Motor neuron (in vitro differentiated cells): ENCODE data around the gene CDC42BPB. TPM values are rescaled to one million over a fixed set of nuclear protein-coding genes. Genes with fewer than 3 reads are reported as not detected.

Experiments used
- ATAC-seq, 8 experiments: fragments of 200-7000 bp; cut with Tn5 transposase; replicated peaks in 6 of 8; 2 replicates each; pipeline ENCODE4 v1.8.0; 2021; ENCODE audit warnings: mild to moderate bottlenecking in 8 of 8, moderate library complexity in 8 of 8
- H3K27ac ChIP-seq, 2 donors: fragments of 250-450 bp; sonication (Bioruptor Pico); 2 replicates each; pipeline ENCODE4 v1.9.0; 2021; ENCODE audit warnings: antibody characterized with exemption in 2 of 2, mild to moderate bottlenecking in 2 of 2, moderate library complexity in 1 of 2
- H3K4me1 ChIP-seq, 2 donors: fragments of 250-450 bp; sonication (Bioruptor Pico); replicated peaks in 1 of 2; 2 replicates each; pipeline ENCODE4 v1.6.1; 2021; ENCODE audit warnings: antibody characterized with exemption in 2 of 2, mild to moderate bottlenecking in 2 of 2, moderate library complexity in 1 of 2
- H3K4me3 ChIP-seq, 5 donors: fragments of 250-450 bp; sonication (Bioruptor Pico); 2 replicates each; pipeline ENCODE4 v1.9.0; 2021; ENCODE audit warnings: antibody characterized with exemption in 5 of 5, mild to moderate bottlenecking in 5 of 5, moderate library complexity in 4 of 5
- WGBS, 10 experiments: fragments of 450-650 bp; shearing (Covaris generic); methylation state at CpG; one replicate each; pipeline ENCODE4 v1.0.0; 2022; 5-methylcytosine and 5-hydroxymethylcytosine counted together
- in situ Hi-C, 9 experiments: fragments of 400-800 bp; cut with MboI; loops; one replicate each; pipeline ENCODE4 v1.15.0; 2021; ENCODE audit warnings: low sequenced_read_pairs in 9 of 9, low pct_unique_long_range_greater_than_20kb in 2 of 9; ENCODE audit not compliant: unreplicated experiment in 9 of 9
- total RNA-seq, 8 experiments: library from RNA; unstranded; fragments of 300-600 nt; gene quantifications; 2 replicates each; pipeline versions ENCODE4 v1.2.3 to v1.2.4, GENCODE V29; 2022

Gene CDC42BPB
- total RNA-seq, 8 experiments from 2014 or later = 36.9 to 102 (median 56.4) TPM

- Histone ChIP-seq H3K4me1 (peaks cover 8 to 19% of the 10 kb centered on the region in 2 donors), H3K27ac (no peak overlapping the region), H3K4me3 (no peak overlapping the region)
- in situ Hi-C loops = loop anchor here in 8 of 9 experiments (10.0 to 25.0 kb wide), 2 partner anchors 195 to 198 kb away; no protein-coding TSS in a partner anchor
- ATAC-seq = no peak
- 60 to 100% (median 73%) methylated on average over 1 to 5 of the region's 28 CpGs; no CpG with 5 or more reads in 6 of the 10 experiments for WGBS, 10 experiments
Observed at GRCh38 chr14:103089386-103090335, 32.3 kb upstream of the CDC42BPB start.

GRCh38 chr14:103088921-103089320 is 31.6 kb upstream of the CDC42BPB start:
- in situ Hi-C loops = loop anchor here in 8 of 9 experiments (10.0 to 25.0 kb wide), 2 partner anchors 196 to 198 kb away; no protein-coding TSS in a partner anchor
- Histone ChIP-seq H3K27ac (no peak overlapping the region), H3K4me3 (no peak overlapping the region), H3K4me1 (peaks cover 8 to 16% of the 10 kb centered on the region in 2 donors)
- WGBS, 10 experiments = 67 to 73% methylated on average over 2 of the region's 6 CpGs; no CpG with 5 or more reads in 8 of the 10 experiments
- no peak for ATAC-seq

GRCh38 chr14:103087343-103087835 is 30.0 kb upstream of the CDC42BPB start:
- no peak overlapping the region for H3K4me3 ChIP-seq
- WGBS, 10 experiments = 76% methylated on average over 5 of the region's 13 CpGs; no CpG with 5 or more reads in 9 of the 10 experiments
- H3K27ac ChIP-seq = no peak overlapping the region
- ATAC-seq = peak in 5 of 8 experiments; percentile 45 to 82 (median 74)
- H3K4me1 ChIP-seq = peaks cover 8 to 14% of the 10 kb centered on the region in 2 donors
- in situ Hi-C loops = loop anchor here in 8 of 9 experiments (10.0 to 25.0 kb wide), 2 partner anchors 197 to 200 kb away; no protein-coding TSS in a partner anchor

- no peak overlapping the region for H3K4me3 ChIP-seq
- H3K27ac ChIP-seq = no peak overlapping the region
- in situ Hi-C loops = loop anchor here in 8 of 9 experiments (10.0 to 25.0 kb wide), 2 partner anchors 198 to 200 kb away; no protein-coding TSS in a partner anchor
Observed at GRCh38 chr14:103086771-103087342, 29.5 kb upstream of the CDC42BPB start.

GRCh38 chr14:103085106-103086091 is 28.1 kb upstream of the CDC42BPB start:
- H3K4me1 ChIP-seq = peaks cover 8% of the 10 kb centered on the region in 2 donors
- WGBS, 10 experiments = 62 to 100% (median 83%) methylated on average over 1 to 3 of the region's 24 CpGs; no CpG with 5 or more reads in 6 of the 10 experiments
- peak in 2 of 8 experiments; percentile 46 to 66 for ATAC-seq
- in situ Hi-C loops = loop anchor here in 8 of 9 experiments (10.0 to 25.0 kb wide), 2 partner anchors 199 to 202 kb away; no protein-coding TSS in a partner anchor
- no peak overlapping the region for H3K4me3 ChIP-seq
- H3K27ac ChIP-seq = no peak overlapping the region

More at GRCh38 chr14:103086771-103087342, 29.5 kb upstream of the CDC42BPB start:
- H3K4me1 ChIP-seq = peaks cover 8 to 14% of the 10 kb centered on the region in 2 donors
- ATAC-seq = no peak
- 0 to 50% (median 20%) methylated on average over 1 to 2 of the region's 8 CpGs; no CpG with 5 or more reads in 7 of the 10 experiments for WGBS, 10 experiments

- in situ Hi-C loops = loop anchor here in 8 of 9 experiments (10.0 to 25.0 kb wide), 2 partner anchors 201 to 203 kb away; no protein-coding TSS in a partner anchor
- ATAC-seq = peak; percentile 23 to 71 (median 54)
- WGBS, 10 experiments = 0 to 83% (median 20%) methylated on average over 1 to 3 of the region's 61 CpGs; no CpG with 5 or more reads in 7 of the 10 experiments
- H3K27ac ChIP-seq = no peak within 1 kb of the TSS
- H3K4me1 ChIP-seq = peaks cover 8% of the 10 kb centered on the region in 2 donors
- no peak within 1 kb of the TSS for H3K4me3 ChIP-seq
Observed at GRCh38 chr14:103084021-103084919, 26.9 kb upstream of the CDC42BPB start, which contains the start of gene LBHD2. LBHD2 (plus strand) TSS chr14:103084210; CDS start chr14:103086013, 1,803 bp downstream.

- in situ Hi-C loops = loop anchor here in 8 of 9 experiments (10.0 to 25.0 kb wide), 2 partner anchors 203 to 205 kb away; no protein-coding TSS in a partner anchor
Observed at GRCh38 chr14:103081951-103082350, 24.6 kb upstream of the CDC42BPB start.

GRCh38 chr14:103078860-103079587 is 21.7 kb upstream of the CDC42BPB start:
- no peak for ATAC-seq
- Histone ChIP-seq H3K4me3 (no peak overlapping the region), H3K4me1 (peaks cover 0 to 5% of the 10 kb centered on the region in 2 donors), H3K27ac (no peak overlapping the region)
- WGBS, 10 experiments = 12 to 81% (median 40%) methylated on average over 1 to 3 of the region's 11 CpGs; no CpG with 5 or more reads in 7 of the 10 experiments
- in situ Hi-C loops = loop anchor here in 5 of 9 experiments (25.0 kb wide), 1 partner anchor 208 kb away; no protein-coding TSS in a partner anchor

More at GRCh38 chr14:103081951-103082350, 24.6 kb upstream of the CDC42BPB start:
- no peak overlapping the region for H3K4me3 ChIP-seq
- 67 to 100% (median 83%) methylated on average over 1 to 2 of the region's 2 CpGs; no CpG with 5 or more reads in 1 of the 10 experiments for WGBS, 10 experiments
- ATAC-seq = no peak
- no peak overlapping the region for H3K27ac ChIP-seq
- no peaks in the 10 kb centered on the region for H3K4me1 ChIP-seq

GRCh38 chr14:103078420-103078749 is 21.0 kb upstream of the CDC42BPB start:
- Histone ChIP-seq H3K27ac (no peak overlapping the region), H3K4me1 (peaks cover 0 to 5% of the 10 kb centered on the region in 2 donors), H3K4me3 (no peak overlapping the region)
- peak in 7 of 8 experiments; percentile 7 to 62 (median 51) for ATAC-seq
- in situ Hi-C loops = loop anchor here in 5 of 9 experiments (25.0 kb wide), 1 partner anchor 209 kb away; no protein-coding TSS in a partner anchor
- WGBS, 10 experiments = 0 to 60% (median 13%) methylated on average over 2 to 7 of the region's 9 CpGs; no CpG with 5 or more reads in 4 of the 10 experiments

GRCh38 chr14:103074729-103075367 is 17.5 kb upstream of the CDC42BPB start:
- peak; percentile 3 to 42 (median 20) for ATAC-seq
- no peak overlapping the region for H3K4me3 ChIP-seq
- in situ Hi-C loops = loop anchor here in 5 of 9 experiments (25.0 kb wide), 1 partner anchor 212 kb away; no protein-coding TSS in a partner anchor
- WGBS, 10 experiments = 0% methylated on average over 1 of the region's 21 CpGs; no CpG with 5 or more reads in 9 of the 10 experiments
- peaks cover 0 to 5% of the 10 kb centered on the region in 2 donors for H3K4me1 ChIP-seq
- no peak overlapping the region for H3K27ac ChIP-seq
